Keratinocyte (primary cell): ENCODE data around the gene FARP1.

Source experiments
- EZH2 ChIP-seq: IDR thresholded peaks from one replicate; pipeline ENCODE4 v1.6.1; 2012; ENCODE audit warnings: inconsistent platforms, mild to moderate bottlenecking, low read length, moderate library complexity
- TF ChIP-seq, protein P1 (sequence below), 3 experiments: IDR thresholded peaks in 1 of 3; conservative IDR thresholded peaks in 1 of 3; optimal IDR thresholded peaks in 1 of 3; 2 replicates in 2 of 3; 3 replicates in 1 of 3; pipeline versions ENCODE3 to v1.5.1; 2011; ENCODE audit warnings: low read length in 3 of 3, mild to moderate bottlenecking in 3 of 3, moderate library complexity in 2 of 3, control low read depth in 1 of 3, inconsistent platforms in 1 of 3; ENCODE audit not compliant: insufficient read depth in 2 of 3; ENCODE audit errors: extremely low read depth in 1 of 3

DNA sequence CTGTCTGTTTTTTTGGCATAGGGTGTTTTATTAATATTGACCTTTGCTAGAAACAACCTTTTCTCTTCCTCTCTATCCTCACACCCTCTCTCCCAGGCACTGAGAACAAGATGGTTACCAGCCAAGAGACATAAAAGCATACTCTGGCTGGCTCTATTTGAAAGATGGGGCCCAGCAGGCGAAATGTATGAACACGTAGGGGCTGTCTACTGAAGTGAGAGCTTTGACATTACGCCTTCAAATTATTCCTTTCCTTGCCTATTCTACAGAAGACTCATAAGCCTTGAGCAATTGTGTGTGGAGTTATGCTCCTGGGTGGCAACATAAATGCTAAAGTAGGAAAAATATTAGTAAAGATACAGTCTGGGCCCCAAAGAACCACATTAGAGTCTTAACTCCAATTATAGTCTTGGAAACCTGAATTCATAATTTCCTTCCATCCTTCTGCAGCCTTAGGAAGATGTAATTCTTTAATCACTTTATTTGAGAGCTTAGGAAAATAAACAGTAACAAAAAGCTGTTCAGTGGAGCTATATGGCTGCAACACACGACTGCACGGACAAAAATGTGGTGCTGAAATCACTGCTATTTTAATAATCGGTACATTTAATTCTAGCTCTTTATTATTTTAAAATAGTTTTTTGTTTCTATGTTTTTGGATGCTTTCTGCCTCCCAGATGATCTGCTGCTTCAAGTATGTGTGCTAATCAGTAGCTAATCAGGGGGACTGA, 156.5 kb downstream of the FARP1 start:
- TF ChIP-seq, protein P1, sequence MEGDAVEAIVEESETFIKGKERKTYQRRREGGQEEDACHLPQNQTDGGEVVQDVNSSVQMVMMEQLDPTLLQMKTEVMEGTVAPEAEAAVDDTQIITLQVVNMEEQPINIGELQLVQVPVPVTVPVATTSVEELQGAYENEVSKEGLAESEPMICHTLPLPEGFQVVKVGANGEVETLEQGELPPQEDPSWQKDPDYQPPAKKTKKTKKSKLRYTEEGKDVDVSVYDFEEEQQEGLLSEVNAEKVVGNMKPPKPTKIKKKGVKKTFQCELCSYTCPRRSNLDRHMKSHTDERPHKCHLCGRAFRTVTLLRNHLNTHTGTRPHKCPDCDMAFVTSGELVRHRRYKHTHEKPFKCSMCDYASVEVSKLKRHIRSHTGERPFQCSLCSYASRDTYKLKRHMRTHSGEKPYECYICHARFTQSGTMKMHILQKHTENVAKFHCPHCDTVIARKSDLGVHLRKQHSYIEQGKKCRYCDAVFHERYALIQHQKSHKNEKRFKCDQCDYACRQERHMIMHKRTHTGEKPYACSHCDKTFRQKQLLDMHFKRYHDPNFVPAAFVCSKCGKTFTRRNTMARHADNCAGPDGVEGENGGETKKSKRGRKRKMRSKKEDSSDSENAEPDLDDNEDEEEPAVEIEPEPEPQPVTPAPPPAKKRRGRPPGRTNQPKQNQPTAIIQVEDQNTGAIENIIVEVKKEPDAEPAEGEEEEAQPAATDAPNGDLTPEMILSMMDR (optimal IDR thresholded peaks at IDR 0.05 in 1 of 3, IDR thresholded peaks at IDR 0.05 in 1 of 3, conservative IDR thresholded peaks at IDR 0.05 in 1 of 3; ENCODE audit: extremely low read depth in 1 of 3, insufficient read depth in 2 of 3, low read length in 3 of 3), result no peak
- no peak for TF ChIP-seq EZH2
